OCI-LY1 (cell line): ENCODE measurements around the gene POU2F1.
"Not testable (repeated sequence)": the region's sequence is repeated elsewhere in the genome, so short reads cannot be mapped to it uniquely, and the experiment has no call there.

Source experiments
- H2AFZ ChIP-seq: fragments of 200-600 bp; sonication (generic), shearing (Covaris generic); 2 replicates; pipeline ENCODE4 v1.6.0; 2014; ENCODE audit warnings: antibody characterized with exemption, mild to moderate bottlenecking, low read length
- H3F3A ChIP-seq: fragments of 200-600 bp; sonication (generic), shearing (Covaris generic); 2 replicates; pipeline ENCODE4 v1.6.0; 2014; ENCODE audit warnings: mild to moderate bottlenecking, antibody characterized with exemption, low read length, moderate library complexity; ENCODE audit not compliant: insufficient read depth
- H3K27ac ChIP-seq: fragments of 200-600 bp; sonication (generic); 2 replicates; pipeline ENCODE4 v1.5.1; 2014; ENCODE audit warnings: low read length, mixed run types, mild to moderate bottlenecking, low read depth; ENCODE audit not compliant: poor library complexity, severe bottlenecking
- H3K27me3 ChIP-seq: fragments of 200-600 bp; sonication (generic); 2 replicates; pipeline ENCODE4 v1.6.0; 2014; ENCODE audit warnings: antibody characterized with exemption, mild to moderate bottlenecking, low read length, moderate library complexity; ENCODE audit not compliant: insufficient read depth
- H3K36me3 ChIP-seq: fragments of 200-600 bp; sonication (generic); 2 replicates; pipeline ENCODE4 v1.6.1; 2014; ENCODE audit warnings: mild to moderate bottlenecking, antibody characterized with exemption, low read length, moderate library complexity, mixed read lengths; ENCODE audit not compliant: insufficient read depth
- H3K4me1 ChIP-seq: fragments of 200-600 bp; sonication (generic); 2 replicates; pipeline ENCODE4 v1.5.1; 2014; ENCODE audit warnings: mild to moderate bottlenecking, low read length, moderate library complexity; ENCODE audit not compliant: insufficient read depth, severe bottlenecking
- H3K4me2 ChIP-seq: fragments of 200-600 bp; sonication (generic), shearing (Covaris generic); 2 replicates; pipeline ENCODE4 v1.6.1; 2014; ENCODE audit warnings: low read length
- H3K4me3 ChIP-seq: fragments of 200-600 bp; sonication (generic); 2 replicates; pipeline ENCODE4 v1.5.1; 2014; ENCODE audit warnings: low read length, low read depth, mild to moderate bottlenecking, mixed read lengths; ENCODE audit not compliant: poor library complexity, severe bottlenecking
- H3K79me2 ChIP-seq: fragments of 200-600 bp; shearing (Covaris generic); 2 replicates; pipeline ENCODE4 v1.6.1; 2016; ENCODE audit warnings: mixed run types, low read length, mixed read lengths; ENCODE audit not compliant: insufficient read depth
- H3K9ac ChIP-seq: fragments of 200-600 bp; sonication (generic), shearing (Covaris generic); 2 replicates; pipeline ENCODE4 v1.6.1; 2014; ENCODE audit warnings: mild to moderate bottlenecking, low read length, mixed read lengths
- H3K9me2 ChIP-seq: fragments of 200-600 bp; sonication (generic), shearing (Covaris generic); 2 replicates; pipeline ENCODE4 v1.6.1; 2014; ENCODE audit warnings: low read depth, mild to moderate bottlenecking, low read length, mixed read lengths
- H3K9me3 ChIP-seq: fragments of 200-600 bp; shearing (Covaris generic); 2 replicates; pipeline ENCODE4 v1.6.1; 2014; ENCODE audit warnings: low read length, mixed read lengths
- H4K20me1 ChIP-seq: fragments of 200-600 bp; sonication (generic), shearing (Covaris generic); 2 replicates; pipeline ENCODE4 v1.6.0; 2016; ENCODE audit warnings: mild to moderate bottlenecking, low read length; ENCODE audit not compliant: insufficient read depth
- CTCF ChIP-seq: fragments of 200-600 bp; sonication (generic), shearing (Covaris generic); IDR thresholded peaks from 2 replicates; pipeline ENCODE4 v1.5.1; 2017; ENCODE audit warnings: mild to moderate bottlenecking, antibody characterized with exemption, low read length, moderate library complexity, mixed read lengths
- EZH2 ChIP-seq: fragments of 200-600 bp; sonication (generic), shearing (Covaris generic); IDR thresholded peaks from 2 replicates; pipeline ENCODE4 v1.8.0; 2017; ENCODE audit warnings: borderline replicate concordance, mixed run types, mild to moderate bottlenecking, antibody characterized with exemption, low read length, moderate library complexity, mixed read lengths

POU2F1 gene

GRCh38 chr1:167223144-167224103 lies 2.7 kb downstream of the POU2F1 start:
- H3F3A ChIP-seq = no peaks in the 10 kb centered on the region
- H2AFZ ChIP-seq = no peak overlapping the region
- H3K4me3 ChIP-seq = peak overlapping the region; percentile 87
- peaks cover 50% of the 10 kb centered on the region for H3K4me1 ChIP-seq
- peak overlapping the region; percentile 90; the same call in 1 of the 2 replicates for H3K9ac ChIP-seq
- H3K27me3 ChIP-seq = no peaks in the 10 kb centered on the region
- TF ChIP-seq CTCF = no peak
- TF ChIP-seq EZH2 = no peak
- no peaks in the 10 kb centered on the region for H4K20me1 ChIP-seq
- H3K9me2 ChIP-seq = no peaks in the 10 kb centered on the region
- peaks cover 10% of the 10 kb centered on the region for H3K79me2 ChIP-seq
- no peaks in the 10 kb centered on the region for H3K9me3 ChIP-seq
- H3K36me3 ChIP-seq = no peaks in the 10 kb centered on the region
- peak overlapping the region; percentile 70; the same call in 1 of the 2 replicates for H3K4me2 ChIP-seq
- H3K27ac ChIP-seq = peak overlapping the region; percentile 87

GRCh38 chr1:167224734-167225235 lies 4.1 kb downstream of the POU2F1 start:
- H3K27ac ChIP-seq, H3K4me3 ChIP-seq, H3K27me3 ChIP-seq, H3K9me2 ChIP-seq, H3F3A ChIP-seq, H3K9me3 ChIP-seq, H2AFZ ChIP-seq, H3K4me2 ChIP-seq, H4K20me1 ChIP-seq, H3K36me3 ChIP-seq, H3K9ac ChIP-seq: not testable (repeated sequence)
- Histone ChIP-seq H3K79me2 (peaks cover 10% of the 10 kb centered on the region), H3K4me1 (peaks cover 41% of the 10 kb centered on the region)

GRCh38 chr1:167225920-167226319 lies 5.2 kb downstream of the POU2F1 start:
- no peak overlapping the region for H2AFZ ChIP-seq
- no peaks in the 10 kb centered on the region for H3K27me3 ChIP-seq
- no peaks in the 10 kb centered on the region for H4K20me1 ChIP-seq
- no peak overlapping the region for H3K4me3 ChIP-seq
- H3K27ac ChIP-seq = no peak overlapping the region
- H3F3A ChIP-seq = no peaks in the 10 kb centered on the region
- no peaks in the 10 kb centered on the region for H3K36me3 ChIP-seq
- H3K9ac ChIP-seq = no peak overlapping the region
- peaks cover 45% of the 10 kb centered on the region for H3K4me1 ChIP-seq
- H3K4me2 ChIP-seq = no peak overlapping the region
- H3K79me2 ChIP-seq = peaks cover 10% of the 10 kb centered on the region
- H3K9me2 ChIP-seq = no peaks in the 10 kb centered on the region
- TF ChIP-seq EZH2 (no peak), CTCF (no peak)
- no peaks in the 10 kb centered on the region for H3K9me3 ChIP-seq
